Chondrocyte (in vitro differentiated cells): Measurements from ENCODE around the gene SLC9C1. TPM values are rescaled to one million over a fixed set of nuclear protein-coding genes. Genes with fewer than 3 reads are reported as not detected.

Source experiments
- DNase-seq: peaks from one replicate; pipeline ENCODE4 v3.0.0; 2021; ENCODE audit warnings: mixed read lengths, low spot score
- H3K27ac Mint-ChIP-seq: one replicate; pipeline ENCODE4 v1.8.0; 2021; ENCODE audit warnings: mild to moderate bottlenecking, moderate library complexity, mixed read lengths; ENCODE audit not compliant: unreplicated experiment
- H3K27me3 Mint-ChIP-seq: 2 replicates; pipeline ENCODE4 v1.8.0; 2021; ENCODE audit warnings: low read depth, mixed read lengths
- H3K36me3 Mint-ChIP-seq: 2 replicates; pipeline ENCODE4 v1.8.0; 2021; ENCODE audit warnings: low read depth, mixed read lengths
- H3K4me1 Mint-ChIP-seq: 2 replicates; pipeline ENCODE4 v1.8.0; 2021; ENCODE audit warnings: low read depth, mild to moderate bottlenecking, mixed read lengths
- H3K4me3 Mint-ChIP-seq: one replicate; pipeline ENCODE4 v1.8.0; 2021; ENCODE audit warnings: mild to moderate bottlenecking, moderate library complexity, mixed read lengths; ENCODE audit not compliant: unreplicated experiment
- H3K9me3 Mint-ChIP-seq: 2 replicates; pipeline ENCODE4 v1.8.0; 2021; ENCODE audit warnings: low read depth, mixed read lengths
- total RNA-seq: library from RNA; stranded (reverse); gene quantifications from 3 replicates; pipeline ENCODE4 v1.2.1, GENCODE V29; 2021
- TF ChIP-seq, protein P1 (sequence below): fragments of 200-600 bp; sonication (generic); IDR thresholded peaks from 2 replicates; pipeline ENCODE4 v1.5.0; 2021; ENCODE audit warnings: antibody characterized with exemption, mild to moderate bottlenecking, moderate library complexity

Gene SLC9C1
- total RNA-seq, 1 donor from 2014 or later: 0.07 TPM

DNA sequence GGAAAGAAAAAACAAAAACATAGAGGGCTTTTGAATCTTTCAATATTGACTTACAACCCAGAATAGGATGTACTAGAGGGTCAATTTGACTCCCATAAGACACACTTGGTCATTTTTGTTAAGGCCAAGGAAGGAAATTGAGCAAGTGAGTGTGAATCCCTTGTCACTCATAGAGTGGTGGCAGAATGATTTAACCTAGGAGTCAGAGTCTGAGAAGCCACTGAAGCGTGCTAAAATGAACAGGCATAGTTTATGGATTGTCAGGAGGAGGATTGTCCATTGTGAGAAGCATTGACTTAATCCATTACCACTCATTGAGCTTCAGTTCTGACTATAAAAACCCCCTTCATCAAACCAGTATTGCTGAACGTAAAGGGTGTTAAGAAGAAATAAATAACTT is 152.7 kb downstream of the SLC9C1 start:
- Mint-ChIP-seq H3K4me1 (no peaks in the 10 kb centered on the region), H3K36me3 (peaks cover 2% of the 10 kb centered on the region), H3K4me3 (no peak overlapping the region), H3K27ac (no peak overlapping the region), H3K27me3 (peaks cover 5% of the 10 kb centered on the region), H3K9me3 (peaks cover 17% of the 10 kb centered on the region)
- TF ChIP-seq, protein P1, sequence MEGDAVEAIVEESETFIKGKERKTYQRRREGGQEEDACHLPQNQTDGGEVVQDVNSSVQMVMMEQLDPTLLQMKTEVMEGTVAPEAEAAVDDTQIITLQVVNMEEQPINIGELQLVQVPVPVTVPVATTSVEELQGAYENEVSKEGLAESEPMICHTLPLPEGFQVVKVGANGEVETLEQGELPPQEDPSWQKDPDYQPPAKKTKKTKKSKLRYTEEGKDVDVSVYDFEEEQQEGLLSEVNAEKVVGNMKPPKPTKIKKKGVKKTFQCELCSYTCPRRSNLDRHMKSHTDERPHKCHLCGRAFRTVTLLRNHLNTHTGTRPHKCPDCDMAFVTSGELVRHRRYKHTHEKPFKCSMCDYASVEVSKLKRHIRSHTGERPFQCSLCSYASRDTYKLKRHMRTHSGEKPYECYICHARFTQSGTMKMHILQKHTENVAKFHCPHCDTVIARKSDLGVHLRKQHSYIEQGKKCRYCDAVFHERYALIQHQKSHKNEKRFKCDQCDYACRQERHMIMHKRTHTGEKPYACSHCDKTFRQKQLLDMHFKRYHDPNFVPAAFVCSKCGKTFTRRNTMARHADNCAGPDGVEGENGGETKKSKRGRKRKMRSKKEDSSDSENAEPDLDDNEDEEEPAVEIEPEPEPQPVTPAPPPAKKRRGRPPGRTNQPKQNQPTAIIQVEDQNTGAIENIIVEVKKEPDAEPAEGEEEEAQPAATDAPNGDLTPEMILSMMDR: no peak
- no peak for DNase-seq

DNA sequence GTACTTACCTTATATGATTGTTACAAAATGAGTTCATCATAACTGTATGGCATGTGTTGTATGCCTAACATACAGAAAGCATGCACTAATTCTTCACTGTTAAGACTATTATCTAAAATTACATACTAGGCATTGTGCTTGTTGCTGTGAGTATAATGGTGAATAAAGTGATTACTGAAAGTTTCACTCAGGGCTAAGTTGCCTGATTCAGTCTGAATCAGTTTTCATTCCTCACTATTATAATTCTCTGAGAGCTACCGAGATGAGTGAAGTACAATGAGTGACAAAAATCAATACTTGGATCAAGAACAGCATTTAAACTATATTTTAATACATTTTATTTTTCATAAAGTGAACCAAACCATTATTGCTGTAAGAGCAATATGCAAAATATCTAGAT is 153.4 kb downstream of the SLC9C1 start:
- TF ChIP-seq, protein P1: no peak
- Mint-ChIP-seq H3K27me3 (peaks cover 5% of the 10 kb centered on the region), H3K9me3 (peaks cover 10% of the 10 kb centered on the region), H3K4me3 (no peak overlapping the region), H3K36me3 (peaks cover 2% of the 10 kb centered on the region), H3K4me1 (no peaks in the 10 kb centered on the region), H3K27ac (no peak overlapping the region)
- DNase-seq: no peak

DNA sequence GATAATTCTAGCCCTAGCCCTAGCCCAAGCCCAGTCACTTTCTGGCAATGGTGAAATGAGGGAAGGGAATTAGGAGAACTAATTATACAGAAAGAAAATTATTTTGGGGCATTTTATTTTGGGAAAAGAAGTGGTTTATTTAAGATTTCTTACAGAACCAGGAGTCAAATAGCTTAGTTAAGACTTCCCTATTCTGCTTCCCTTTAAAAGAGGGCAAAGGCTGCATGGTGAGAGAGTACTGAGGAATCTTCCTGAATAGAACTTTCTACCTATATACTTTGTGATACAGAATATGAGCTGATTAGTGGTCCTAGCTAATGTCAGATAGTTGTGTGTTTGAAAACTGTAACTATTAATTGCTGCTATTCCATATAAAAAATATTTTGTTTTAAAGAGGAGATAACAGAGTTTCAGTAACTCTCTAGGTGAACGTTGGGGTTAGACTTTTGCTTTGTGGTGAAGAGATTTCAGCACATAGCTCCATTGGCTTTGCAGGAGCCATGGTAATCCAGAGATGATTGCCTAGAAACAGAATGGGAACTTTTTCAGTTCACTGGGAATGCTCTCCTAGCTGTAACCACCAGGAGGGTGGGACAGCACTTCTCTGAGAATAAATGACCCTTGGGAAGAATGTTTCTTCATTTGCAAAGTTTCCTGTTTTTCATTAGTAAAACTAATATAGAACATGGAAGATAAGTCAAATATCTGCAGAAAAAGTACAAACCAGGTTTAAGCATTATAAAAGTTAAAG is 155.6 kb downstream of the SLC9C1 start:
- no peak for DNase-seq
- no peak overlapping the region for H3K4me3 Mint-ChIP-seq
- no peak overlapping the region for H3K27ac Mint-ChIP-seq
- no peaks in the 10 kb centered on the region for H3K4me1 Mint-ChIP-seq
- no peaks in the 10 kb centered on the region for H3K36me3 Mint-ChIP-seq
- TF ChIP-seq, protein P1: no peak
- no peaks in the 10 kb centered on the region for H3K9me3 Mint-ChIP-seq
- H3K27me3 Mint-ChIP-seq: peaks cover 5% of the 10 kb centered on the region

DNA sequence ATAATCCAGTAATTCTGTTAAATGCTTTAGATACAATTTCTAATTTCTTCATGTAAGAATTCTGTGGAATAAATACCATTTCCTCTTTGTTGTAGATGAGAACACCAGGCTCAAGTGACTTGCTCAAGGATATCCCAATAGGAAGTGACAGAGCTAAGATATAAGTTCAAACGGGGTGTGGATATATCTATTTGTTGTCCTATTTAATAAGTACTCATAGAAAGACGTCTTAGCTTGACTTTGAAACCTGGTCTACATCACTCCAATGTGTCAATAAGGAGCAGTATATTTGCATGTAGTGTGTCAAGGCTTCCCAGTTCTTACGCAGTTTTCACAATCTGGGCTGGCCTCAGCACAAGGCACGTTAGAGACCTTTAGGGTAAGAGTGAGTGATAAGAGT is 156.2 kb downstream of the SLC9C1 start:
- TF ChIP-seq, protein P1: no peak
- no peak for DNase-seq
- Mint-ChIP-seq H3K9me3 (no peaks in the 10 kb centered on the region), H3K27me3 (peaks cover 5% of the 10 kb centered on the region), H3K27ac (no peak overlapping the region), H3K4me1 (no peaks in the 10 kb centered on the region), H3K36me3 (no peaks in the 10 kb centered on the region), H3K4me3 (no peak overlapping the region)

DNA sequence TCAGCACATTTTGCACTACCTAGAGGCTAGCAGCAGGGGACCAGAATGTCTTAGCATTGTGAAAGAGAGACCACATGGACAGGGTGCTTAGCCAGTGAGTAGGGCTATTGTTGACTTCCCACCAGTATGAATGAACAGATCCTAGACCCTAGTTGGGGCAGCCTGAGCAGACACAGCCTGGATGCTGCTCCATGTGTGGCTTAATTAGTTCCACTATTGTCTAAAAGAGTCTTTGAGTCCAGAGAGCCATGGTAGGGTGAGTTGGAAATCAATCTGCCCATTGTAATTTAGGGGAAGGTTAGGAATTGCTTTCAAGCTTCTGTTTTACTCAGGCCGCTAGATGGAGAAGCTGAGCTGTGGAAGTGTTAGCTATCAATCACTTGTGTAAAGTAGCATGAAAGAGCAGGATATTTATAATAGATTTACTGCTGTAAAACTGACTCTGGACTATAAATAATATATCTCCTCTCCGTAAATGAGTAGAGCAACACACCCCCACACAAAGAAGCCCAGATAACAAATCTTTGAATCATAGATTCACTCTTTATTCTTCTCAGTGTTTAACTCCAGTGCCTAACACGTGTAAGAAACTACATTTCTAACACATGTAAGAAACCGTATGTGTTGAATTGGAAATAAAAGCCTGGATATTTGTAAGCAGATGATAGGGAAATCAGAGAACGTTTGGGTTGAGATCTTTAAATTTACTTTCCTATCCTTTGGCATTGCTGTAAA is 156.9 kb downstream of the SLC9C1 start:
- no peak for DNase-seq
- Mint-ChIP-seq H3K27me3 (peaks cover 5% of the 10 kb centered on the region), H3K27ac (no peak overlapping the region), H3K36me3 (no peaks in the 10 kb centered on the region), H3K4me1 (no peaks in the 10 kb centered on the region), H3K4me3 (no peak overlapping the region), H3K9me3 (no peaks in the 10 kb centered on the region)
- TF ChIP-seq, protein P1: peak; percentile 83
